ENCODE data around the gene PDYN. TPM values are rescaled to one million over a fixed set of nuclear protein-coding genes. Genes with fewer than 3 reads are reported as not detected.

PDYN gene
- polyA plus RNA-seq, 3 donors = not detected

- Histone ChIP-seq H2AFZ (ENCODE audit: insufficient read depth, low read depth, low read length, poor library complexity, severe bottlenecking) (no peak overlapping the region), H4K20me1 (ENCODE audit: insufficient read depth, low read length) (no peaks in the 10 kb centered on the region), H3K27ac (ENCODE audit: low read depth in 1 of 2, low read length in 2 of 2) (no peak overlapping the region), H3K4me2 (replicated peaks; ENCODE audit: extremely low read depth, low read length, poor library complexity, severe bottlenecking) (no peak overlapping the region), H3K9me3 (replicated peaks in 1 of 2; ENCODE audit: control insufficient read depth in 1 of 2, insufficient read depth in 1 of 2, low read length in 2 of 2) (no peaks in the 10 kb centered on the region), H3K4me1 (ENCODE audit: control insufficient read depth in 1 of 2, insufficient read depth in 2 of 2, low read length in 2 of 2) (peaks cover 6 to 11% of the 10 kb centered on the region in 2 donors), H3K27me3 (ENCODE audit: control insufficient read depth in 2 of 2, insufficient read depth in 2 of 2, low read length in 2 of 2) (peaks cover 19 to 51% of the 10 kb centered on the region in 2 donors), H3K4me3 (replicated peaks in 1 of 3; ENCODE audit: low read depth in 2 of 3, low read length in 3 of 3) (no peak overlapping the region), H3K36me3 (replicated peaks in 1 of 2; ENCODE audit: control insufficient read depth in 1 of 2, insufficient read depth in 2 of 2, low read length in 2 of 2) (no peaks in the 10 kb centered on the region), H3K9ac (ENCODE audit: insufficient read depth, low read length, poor library complexity, severe bottlenecking) (no peak overlapping the region), H3K79me2 (ENCODE audit: insufficient read depth, low read length) (no peaks in the 10 kb centered on the region)
- no CpG with 5 or more reads among the region's 3 CpGs for whole genome bisulfite sequencing (ENCODE audit: insufficient coverage)
- H3K27me3 Mint-ChIP-seq (ENCODE audit: low read depth in 3 of 3) = peaks cover 37 to 53% (median 38%) of the 10 kb centered on the region in 3 donors
- H3K27ac Mint-ChIP-seq = no peak overlapping the region
- peaks cover 10% of the 10 kb centered on the region for H3K4me1 Mint-ChIP-seq
- no peaks in the 10 kb centered on the region for H3K36me3 Mint-ChIP-seq
- intact Hi-C loops (cut with micrococcal nuclease) = no loop called here
- peak overlapping the region in 1 of 2 donors; percentile 40 for H3K4me3 Mint-ChIP-seq
- TF ChIP-seq, protein P1, sequence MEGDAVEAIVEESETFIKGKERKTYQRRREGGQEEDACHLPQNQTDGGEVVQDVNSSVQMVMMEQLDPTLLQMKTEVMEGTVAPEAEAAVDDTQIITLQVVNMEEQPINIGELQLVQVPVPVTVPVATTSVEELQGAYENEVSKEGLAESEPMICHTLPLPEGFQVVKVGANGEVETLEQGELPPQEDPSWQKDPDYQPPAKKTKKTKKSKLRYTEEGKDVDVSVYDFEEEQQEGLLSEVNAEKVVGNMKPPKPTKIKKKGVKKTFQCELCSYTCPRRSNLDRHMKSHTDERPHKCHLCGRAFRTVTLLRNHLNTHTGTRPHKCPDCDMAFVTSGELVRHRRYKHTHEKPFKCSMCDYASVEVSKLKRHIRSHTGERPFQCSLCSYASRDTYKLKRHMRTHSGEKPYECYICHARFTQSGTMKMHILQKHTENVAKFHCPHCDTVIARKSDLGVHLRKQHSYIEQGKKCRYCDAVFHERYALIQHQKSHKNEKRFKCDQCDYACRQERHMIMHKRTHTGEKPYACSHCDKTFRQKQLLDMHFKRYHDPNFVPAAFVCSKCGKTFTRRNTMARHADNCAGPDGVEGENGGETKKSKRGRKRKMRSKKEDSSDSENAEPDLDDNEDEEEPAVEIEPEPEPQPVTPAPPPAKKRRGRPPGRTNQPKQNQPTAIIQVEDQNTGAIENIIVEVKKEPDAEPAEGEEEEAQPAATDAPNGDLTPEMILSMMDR (IDR thresholded peaks at IDR 0.05) = no peak
- no peak for DNase-seq
- peaks cover 0 to 3% (median 2%) of the 10 kb centered on the region in 7 donors for H3K9me3 Mint-ChIP-seq
These were observed 14.6 kb downstream of the PDYN start for GRCh38 chr20:1979106-1979778.

DNA sequence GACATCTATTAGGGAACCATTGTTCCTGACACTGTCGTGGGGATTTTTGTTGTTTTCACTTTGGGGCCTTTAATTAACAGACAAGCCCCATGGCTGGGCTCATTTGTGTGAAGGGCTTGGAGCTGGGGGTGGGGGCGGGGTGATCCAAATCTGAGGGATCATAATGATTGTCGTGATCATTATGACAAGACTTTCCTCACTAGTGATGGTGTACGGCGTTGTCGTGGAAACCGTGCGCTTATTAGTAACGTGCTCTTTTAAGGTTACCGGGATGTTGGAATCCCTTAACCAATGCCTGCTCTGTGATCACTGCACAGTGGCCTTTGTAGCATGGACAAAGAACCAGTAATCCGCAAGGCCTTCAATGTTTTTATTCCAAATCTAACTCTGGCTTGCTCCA is 18.6 kb downstream of the PDYN start:
- Histone ChIP-seq H3K4me3 (replicated peaks in 1 of 3; ENCODE audit: low read depth in 2 of 3, low read length in 3 of 3) (no peak overlapping the region), H4K20me1 (ENCODE audit: insufficient read depth, low read length) (no peaks in the 10 kb centered on the region), H3K9me3 (replicated peaks in 1 of 2; ENCODE audit: control insufficient read depth in 1 of 2, insufficient read depth in 1 of 2, low read length in 2 of 2) (no peaks in the 10 kb centered on the region), H3K4me2 (replicated peaks; ENCODE audit: extremely low read depth, low read length, poor library complexity, severe bottlenecking) (no peak overlapping the region), H3K27ac (ENCODE audit: low read depth in 1 of 2, low read length in 2 of 2) (no peak overlapping the region), H3K9ac (ENCODE audit: insufficient read depth, low read length, poor library complexity, severe bottlenecking) (no peak overlapping the region), H3K4me1 (ENCODE audit: control insufficient read depth in 1 of 2, insufficient read depth in 2 of 2, low read length in 2 of 2) (no peaks in the 10 kb centered on the region), H2AFZ (ENCODE audit: insufficient read depth, low read depth, low read length, poor library complexity, severe bottlenecking) (no peak overlapping the region), H3K27me3 (ENCODE audit: control insufficient read depth in 2 of 2, insufficient read depth in 2 of 2, low read length in 2 of 2) (peaks cover 19 to 34% of the 10 kb centered on the region in 2 donors), H3K36me3 (replicated peaks in 1 of 2; ENCODE audit: control insufficient read depth in 1 of 2, insufficient read depth in 2 of 2, low read length in 2 of 2) (no peaks in the 10 kb centered on the region), H3K79me2 (ENCODE audit: insufficient read depth, low read length) (no peaks in the 10 kb centered on the region)
- TF ChIP-seq, protein P1 (IDR thresholded peaks at IDR 0.05) = no peak
- Mint-ChIP-seq H3K4me1 (no peaks in the 10 kb centered on the region), H3K9me3 (peaks cover 0 to 3% (median 2%) of the 10 kb centered on the region in 7 donors), H3K4me3 (peak overlapping the region in 1 of 2 donors; percentile 8), H3K27me3 (ENCODE audit: low read depth in 3 of 3) (peaks cover 26 to 48% (median 28%) of the 10 kb centered on the region in 3 donors), H3K36me3 (no peaks in the 10 kb centered on the region), H3K27ac (no peak overlapping the region)
- no peak for DNase-seq
- intact Hi-C loops (cut with micrococcal nuclease) = no loop called here
- WGBS (ENCODE audit: insufficient coverage) = 95% methylated on average over 8 of the region's 11 CpGs
